Left forelimb (tissue), 1 donor: Measurements from ENCODE around the gene NTM.
"Not testable (repeated sequence)": the region's sequence is repeated elsewhere in the genome, so short reads cannot be mapped to it uniquely, and the experiment has no call there.

ENCODE experiments used
- DNase-seq: peaks from one replicate; pipeline ENCODE4 v3.0.0-alpha.2; 2018; ENCODE audit warnings: low spot score

The NTM gene

DNA sequence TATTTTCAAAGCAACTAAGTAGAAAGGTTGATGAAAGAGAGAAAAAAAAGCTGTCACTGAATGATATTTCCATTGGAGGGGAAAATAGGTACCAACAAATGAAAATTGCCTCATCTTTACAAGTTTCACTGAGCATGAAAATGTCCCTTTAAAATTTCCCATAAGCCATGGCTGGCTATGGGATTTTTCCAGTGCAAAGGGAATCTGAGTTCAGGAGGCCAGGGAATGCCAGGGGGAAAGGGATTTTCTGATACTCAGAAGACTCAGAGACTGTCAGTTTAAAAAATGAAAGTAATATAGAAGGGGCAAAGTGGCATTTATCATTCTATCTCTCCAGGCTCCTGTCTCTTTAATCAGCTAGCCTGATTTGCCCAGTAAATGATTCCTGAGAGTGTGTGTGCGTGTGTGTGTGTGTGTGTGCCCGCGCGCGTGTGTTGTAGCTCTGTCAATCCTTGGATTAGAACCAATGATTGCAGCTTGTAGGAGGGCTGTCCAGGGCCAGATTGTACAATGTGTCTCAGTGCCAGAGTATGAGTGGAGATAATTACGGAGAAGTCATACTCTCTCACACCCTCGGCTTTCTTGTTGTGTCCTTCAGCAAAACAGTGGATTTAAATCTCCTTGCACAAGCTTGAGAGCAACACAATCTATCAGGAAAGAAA, at the start of gene NTM:
TSS of gene NTM (plus strand) at position 526 of the 662 bp plus-strand sequence.
- no peak for DNase-seq

DNA sequence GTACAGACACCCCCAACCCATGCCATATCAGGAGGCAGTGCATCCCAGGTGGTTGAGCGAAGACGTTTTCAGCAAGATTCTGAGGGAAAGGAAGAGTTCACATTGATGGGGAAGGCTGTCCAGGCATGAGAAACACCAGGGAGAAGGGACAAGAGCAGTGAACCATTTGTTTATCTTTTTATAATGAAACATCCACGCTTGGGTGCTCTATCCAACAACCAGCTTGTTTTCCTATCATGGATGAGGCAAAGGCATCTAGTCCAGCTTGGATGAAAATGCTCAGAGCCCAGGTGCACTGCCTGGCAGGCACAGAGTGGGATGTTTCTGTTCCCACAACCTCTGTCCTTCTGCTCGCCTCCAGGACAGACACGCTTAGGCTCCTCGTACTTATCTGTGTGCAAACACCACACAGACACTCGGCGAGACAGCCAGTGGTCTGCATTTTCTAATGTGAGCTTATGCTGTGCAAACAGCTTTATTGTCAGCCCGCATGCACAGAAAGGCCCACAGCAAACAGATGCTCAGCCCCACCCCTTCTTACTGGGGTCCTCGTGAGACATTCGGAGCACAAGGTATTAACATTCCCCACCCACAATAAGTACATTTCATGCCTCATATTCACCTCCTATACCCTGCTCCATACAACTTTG, 45.4 kb upstream of the NTM start:
- DNase-seq = no peak

- no peak for DNase-seq
Measured at GRCh38 chr11:131326829-131327228, 43.6 kb upstream of the NTM start.

DNA sequence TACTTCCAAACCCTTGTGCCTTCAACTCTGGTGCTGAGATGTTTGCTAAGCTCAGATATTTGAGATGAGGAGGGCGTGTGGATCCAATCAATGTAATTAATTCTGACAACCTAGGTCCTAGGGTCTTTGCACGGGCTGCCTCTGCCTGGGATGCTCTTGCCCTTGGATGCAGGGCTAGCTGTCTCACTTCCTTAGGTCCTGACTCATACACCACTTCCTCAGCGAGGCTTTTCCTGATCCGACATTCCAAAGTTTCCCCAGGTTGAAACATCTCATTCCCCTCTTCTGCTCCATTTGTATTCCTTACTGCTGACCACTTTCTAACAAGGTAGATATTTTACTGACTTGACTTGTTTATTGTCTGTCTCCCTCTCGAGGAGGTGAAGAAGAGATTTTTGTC, 43.0 kb upstream of the NTM start:
- DNase-seq = no peak

GRCh38 chr11:131328843-131329242, 41.6 kb upstream of the NTM start:
- no peak for DNase-seq

- no peak for DNase-seq
Measured at GRCh38 chr11:131331010-131331409, 39.4 kb upstream of the NTM start.

GRCh38 chr11:131331546-131331945, 38.9 kb upstream of the NTM start:
- DNase-seq = no peak

GRCh38 chr11:131334601-131335000, 35.8 kb upstream of the NTM start:
- DNase-seq = no peak

- not testable (repeated sequence) for DNase-seq
Measured at GRCh38 chr11:131341900-131342299, 28.5 kb upstream of the NTM start.

DNA sequence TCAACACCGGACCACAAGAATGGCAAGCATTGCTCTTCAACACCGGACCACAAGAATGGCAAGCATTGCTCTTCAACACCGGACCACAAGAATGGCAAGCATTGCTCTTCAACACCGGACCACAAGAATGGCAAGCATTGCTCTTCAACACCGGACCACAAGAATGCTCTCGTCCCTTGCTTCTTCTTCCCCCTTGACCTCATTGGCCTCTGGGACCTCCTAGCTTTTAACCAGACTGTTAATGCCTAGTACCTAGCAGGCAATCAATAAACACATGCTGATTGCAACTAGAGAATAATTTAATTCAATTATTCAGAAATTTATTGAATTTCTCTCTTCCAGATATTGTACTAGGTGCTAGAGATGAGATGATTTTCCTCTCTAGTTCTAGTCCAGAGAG, 28.0 kb upstream of the NTM start:
- not testable (repeated sequence) for DNase-seq

DNA sequence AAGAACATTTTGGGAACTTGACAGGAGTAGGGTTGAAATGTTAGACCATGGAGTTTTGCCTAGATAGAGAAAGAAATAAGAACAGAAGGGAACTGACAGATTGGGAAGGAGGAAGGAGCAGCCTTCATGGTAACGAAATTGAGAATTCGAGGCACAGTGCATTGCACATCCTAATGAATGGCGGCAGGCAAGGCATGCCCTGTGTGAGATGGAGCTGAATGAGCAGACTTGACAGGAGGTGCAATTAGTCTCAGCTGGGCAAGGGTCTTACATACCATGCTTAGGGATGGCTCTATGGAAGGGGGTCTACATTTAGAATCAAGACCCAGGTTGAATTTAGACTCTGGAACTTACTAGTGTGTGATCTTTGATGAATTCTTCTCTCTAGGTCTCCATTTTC, 25.0 kb upstream of the NTM start:
- no peak for DNase-seq

DNA sequence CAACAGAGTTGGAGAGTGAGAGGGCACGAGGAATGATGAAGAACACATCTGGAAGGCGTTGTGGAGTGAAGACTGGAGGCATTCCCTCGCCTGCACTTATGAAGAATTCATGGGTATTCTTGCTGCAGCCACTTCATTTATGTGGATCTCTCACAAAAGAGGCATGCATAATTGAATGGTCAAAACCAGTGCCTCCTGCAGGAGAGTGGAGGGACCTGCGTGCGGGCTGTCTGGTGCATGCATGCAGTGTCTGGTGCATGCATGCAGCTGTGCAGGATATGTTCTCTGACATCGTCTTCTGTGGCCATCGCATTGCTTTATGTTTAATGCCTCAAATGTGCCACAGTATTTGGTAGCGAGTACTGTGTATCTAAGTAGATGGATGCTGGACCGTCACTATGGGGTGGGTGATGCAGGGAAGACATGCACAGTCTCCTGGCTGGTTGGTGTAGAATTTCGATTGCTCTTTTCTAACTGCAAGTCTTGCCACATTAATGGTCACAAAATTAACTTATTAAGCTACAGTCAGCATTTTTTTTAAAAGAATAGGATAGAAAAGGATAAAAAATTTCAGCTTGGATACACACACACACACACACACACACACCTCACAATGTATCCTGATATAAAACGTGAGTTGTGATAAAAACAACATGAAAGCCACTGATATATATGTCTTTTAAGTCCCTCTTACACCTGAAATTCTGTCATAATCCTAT, 20.9 kb upstream of the NTM start:
- DNase-seq = no peak

- no peak for DNase-seq
Measured at GRCh38 chr11:131350872-131351271, 19.5 kb upstream of the NTM start.

DNA sequence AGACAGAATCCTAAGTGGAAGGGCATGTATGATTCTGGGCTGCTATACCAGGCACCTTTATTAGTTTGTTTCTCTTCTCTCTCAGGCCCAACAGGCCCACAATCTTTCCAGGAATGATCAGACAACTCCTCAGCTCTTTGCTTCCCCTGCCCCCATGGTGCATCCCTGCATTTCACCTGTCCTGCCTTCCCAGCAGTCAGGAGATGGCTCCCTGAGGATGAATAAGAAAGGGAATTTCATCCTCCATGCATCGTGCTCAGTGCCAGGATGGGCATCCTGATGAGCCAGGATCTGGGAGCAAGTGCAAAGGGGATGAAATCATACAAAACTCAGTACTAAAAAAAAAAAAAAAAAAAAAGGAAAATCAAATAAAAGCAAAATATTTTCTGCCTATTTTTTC, 18.6 kb upstream of the NTM start:
- no peak for DNase-seq

DNA sequence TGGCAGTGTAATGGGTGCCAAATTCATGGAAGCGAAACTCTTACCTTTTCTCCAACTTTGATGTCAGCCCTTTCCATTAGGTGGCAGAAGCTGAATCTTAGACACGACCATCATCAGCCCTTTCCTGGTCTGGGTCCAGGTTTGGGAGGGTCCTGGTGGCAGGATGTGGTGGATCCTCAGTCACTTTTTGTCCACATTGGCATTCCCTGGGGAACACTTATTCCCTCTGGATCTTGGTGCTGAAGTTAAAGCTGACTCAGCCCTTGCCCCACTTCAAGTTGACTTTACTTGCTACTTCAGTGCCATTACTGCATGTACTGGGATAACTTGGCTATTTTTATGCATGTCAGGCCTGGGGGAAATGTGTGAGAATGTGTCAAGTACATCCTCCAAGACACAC, 16.6 kb upstream of the NTM start:
- no peak for DNase-seq

- DNase-seq = no peak
Measured at GRCh38 chr11:131354251-131354701, 16.1 kb upstream of the NTM start.

DNA sequence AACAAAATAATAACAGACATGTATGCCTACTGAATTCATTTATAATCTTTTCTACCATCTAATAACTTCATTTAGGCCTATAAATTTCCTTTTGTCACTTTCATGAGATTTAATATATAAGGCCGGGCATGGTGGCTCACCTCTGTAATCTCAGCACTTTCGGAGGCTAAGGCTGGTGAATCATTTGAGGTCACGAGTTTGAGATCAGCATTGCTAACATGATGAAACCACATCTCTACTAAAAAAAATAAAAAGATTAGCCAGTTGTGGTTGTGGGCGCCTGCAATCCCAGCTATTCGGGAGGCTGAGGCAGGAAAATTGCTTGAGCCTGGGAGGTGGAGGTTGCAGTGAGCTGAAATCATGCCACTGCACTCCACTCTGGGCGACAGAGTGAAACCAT, 14.2 kb upstream of the NTM start:
- no peak for DNase-seq

DNA sequence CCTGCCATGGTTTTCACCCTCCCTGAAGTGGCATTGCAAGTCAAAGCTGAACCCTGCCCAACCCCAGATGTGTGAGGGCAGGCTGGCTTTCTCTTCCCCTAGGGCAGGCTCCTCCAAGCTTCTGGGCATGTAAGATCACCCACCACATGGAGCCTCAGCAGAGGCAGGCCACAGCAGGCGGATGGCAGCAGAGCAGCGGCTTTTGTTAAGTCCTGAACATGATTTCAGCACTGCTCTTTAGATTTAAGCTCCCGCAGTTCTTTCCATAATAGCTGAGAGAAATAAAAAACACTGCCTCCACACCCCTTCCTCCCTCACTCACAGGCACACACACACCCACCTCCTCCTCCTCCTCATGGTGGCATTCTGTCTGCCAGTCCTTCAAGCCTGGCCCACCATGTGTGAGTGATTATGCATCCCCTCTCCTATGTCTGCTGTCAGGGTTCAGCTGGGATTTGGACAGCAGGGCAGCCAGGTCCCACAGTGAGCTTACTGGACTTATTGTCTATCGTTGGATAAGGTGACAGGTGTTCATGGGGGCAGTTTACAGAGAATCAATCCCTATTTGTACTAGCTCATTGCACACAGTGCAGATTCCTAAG, 5.0 kb upstream of the NTM start:
- DNase-seq = no peak

DNA sequence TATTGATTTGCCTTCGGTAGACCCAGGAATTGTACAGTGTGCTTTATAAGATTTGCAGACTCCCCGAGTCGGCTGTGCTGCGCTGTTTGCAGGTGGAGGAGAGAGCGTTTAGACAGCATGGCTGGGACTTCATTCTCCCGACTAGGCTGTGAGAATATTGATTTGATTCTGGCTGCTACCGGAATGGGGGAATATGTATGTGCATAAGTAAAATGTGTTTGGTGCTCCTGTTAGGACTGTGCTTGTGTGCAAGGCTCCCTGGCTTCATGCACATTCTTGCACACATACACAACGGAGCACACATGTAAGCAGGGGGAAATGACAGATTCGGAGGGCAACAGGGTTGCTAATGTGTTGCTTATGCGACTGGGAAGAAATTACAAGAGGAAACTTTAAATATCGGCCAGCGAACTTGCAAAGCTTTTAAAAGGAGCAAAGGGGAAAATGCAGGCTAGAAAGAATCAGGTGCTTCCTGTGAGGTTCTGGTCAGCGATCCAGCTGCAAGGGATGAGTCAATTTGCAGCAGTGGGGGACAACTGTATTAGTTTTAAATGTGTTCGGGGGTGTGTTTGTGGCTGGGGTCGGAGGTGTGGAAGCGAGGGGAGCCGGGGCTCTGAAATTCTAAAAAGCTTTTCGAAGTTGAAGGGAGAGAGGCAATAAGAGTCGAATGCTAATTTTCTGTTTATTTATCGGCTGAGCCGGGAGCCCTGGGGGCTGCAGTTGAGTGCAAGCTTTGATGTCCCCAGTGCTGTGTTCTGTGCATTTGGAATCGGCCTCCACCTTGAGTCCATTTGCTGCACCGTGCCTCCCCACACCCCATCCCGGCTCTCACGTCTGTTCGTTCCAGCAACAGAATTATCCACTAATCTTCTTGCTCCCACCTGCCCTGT, 731 bp downstream of the NTM start:
- DNase-seq = no peak

GRCh38 chr11:131371791-131372104, 1.3 kb downstream of the NTM start:
- no peak for DNase-seq

- no peak for DNase-seq
Measured at GRCh38 chr11:131372234-131372962, 2.0 kb downstream of the NTM start.
